Transverse colon (tissue), 4 donors: Measurements from ENCODE around the gene CACTIN. TPM values are rescaled to one million over a fixed set of nuclear protein-coding genes. Genes with fewer than 3 reads are reported as not detected.
A peak's percentile ranks its signal among the peaks of the same experiment; 100 is the strongest.

Source experiments
- DNase-seq: peaks from one replicate; pipeline ENCODE4 v3.0.0-alpha.2; 2019
- H3K27ac ChIP-seq, 4 donors: fragments of 200-600 bp; sonication (generic); 2 replicates each; pipeline ENCODE4 v1.5.1; 2016 to 2018; ENCODE audit warnings: inconsistent platforms in 4 of 4
- H3K27me3 ChIP-seq: fragments of 200-600 bp; sonication (generic); 2 replicates; pipeline ENCODE4 v1.5.1; 2017; ENCODE audit warnings: inconsistent platforms
- H3K36me3 ChIP-seq, 4 donors: fragments of 200-600 bp; sonication (generic); 2 replicates each; pipeline ENCODE4 v1.5.1; 2017 to 2019; ENCODE audit warnings: inconsistent platforms in 4 of 4
- H3K4me1 ChIP-seq, 4 donors: fragments of 200-600 bp; sonication (generic); 2 replicates each; pipeline ENCODE4 v1.5.1; 2017 to 2020; ENCODE audit warnings: inconsistent platforms in 4 of 4
- H3K4me3 ChIP-seq, 4 donors: fragments of 200-600 bp; sonication (generic); 1 replicate in 1 of 4; 2 replicates in 3 of 4; pipeline versions ENCODE4 v1.5.1 to v1.6.1; 2017 to 2019; ENCODE audit warnings: inconsistent platforms in 4 of 4
- H3K9me3 ChIP-seq, 2 donors: fragments of 200-600 bp; sonication (generic); 2 replicates each; pipeline ENCODE4 v1.5.1; 2017 to 2019; ENCODE audit warnings: inconsistent platforms in 2 of 2
- EP300 ChIP-seq: sonication (generic); formaldehyde crosslinking; IDR thresholded peaks from one replicate; pipeline ENCODE4 v1.6.1; 2017; ENCODE audit warnings: antibody characterized with exemption, low read depth
- POLR2A ChIP-seq: fragments of 450-650 bp; IDR thresholded peaks from one replicate; pipeline ENCODE4 v1.6.1; 2016; ENCODE audit warnings: antibody characterized with exemption, mild to moderate bottlenecking, moderate library complexity
- POLR2AphosphoS5 ChIP-seq, 3 donors: sonication (generic); formaldehyde crosslinking; IDR thresholded peaks; one replicate each; pipeline ENCODE4 v1.6.1; 2016; ENCODE audit warnings: antibody characterized with exemption in 3 of 3
- WGBS, 2 donors: methylation state at CpG; one replicate each; pipeline ENCODE4 v1.1.5; 2018; ENCODE audit warnings: low coverage in 1 of 2; 5-methylcytosine and 5-hydroxymethylcytosine counted together
- in situ Hi-C, 4 donors: fragments of 200-750 bp; cut with MboI; loops; one replicate each; pipeline versions ENCODE4 v1.15.0 to v1.15.1; 2017; ENCODE audit warnings: low sequenced_read_pairs in 3 of 4, low pct_ligation_motif_present in 1 of 4, low pct_unique_long_range_greater_than_20kb in 1 of 4
- intact Hi-C: fragments of 100-400 bp; cut with DNase I; formaldehyde crosslinking; loops from one replicate; pipeline ENCODE4 v1.15.1; 2023; ENCODE audit warnings: low total_unique reads
- total RNA-seq, 4 donors: library from RNA; depleted of rRNA; stranded (reverse); fragments of >200 nt; gene quantifications; one replicate each; pipeline ENCODE4 v1.1.0, GENCODE V29; 2016
- TF ChIP-seq, protein P1 (sequence below), 5 experiments: fragments of 200-600 bp in 3 of 5; fragments of 450-650 bp in 2 of 5; sonication (generic) in 3 of 5; IDR thresholded peaks; 1 replicate in 2 of 5; 2 replicates in 3 of 5; pipeline ENCODE4 v1.5.1; 2016 to 2017; ENCODE audit warnings: antibody characterized with exemption in 5 of 5, inconsistent platforms in 3 of 5, mild to moderate bottlenecking in 2 of 5, moderate library complexity in 1 of 5

The CACTIN gene
- total RNA-seq, 4 donors from 2014 or later = 21.9 to 88.4 (median 53.0) TPM

- TF ChIP-seq POLR2A (no peak), POLR2AphosphoS5 (IDR thresholded peaks at IDR 0.05) (no peak), EP300 (no peak)
- TF ChIP-seq, protein P1, sequence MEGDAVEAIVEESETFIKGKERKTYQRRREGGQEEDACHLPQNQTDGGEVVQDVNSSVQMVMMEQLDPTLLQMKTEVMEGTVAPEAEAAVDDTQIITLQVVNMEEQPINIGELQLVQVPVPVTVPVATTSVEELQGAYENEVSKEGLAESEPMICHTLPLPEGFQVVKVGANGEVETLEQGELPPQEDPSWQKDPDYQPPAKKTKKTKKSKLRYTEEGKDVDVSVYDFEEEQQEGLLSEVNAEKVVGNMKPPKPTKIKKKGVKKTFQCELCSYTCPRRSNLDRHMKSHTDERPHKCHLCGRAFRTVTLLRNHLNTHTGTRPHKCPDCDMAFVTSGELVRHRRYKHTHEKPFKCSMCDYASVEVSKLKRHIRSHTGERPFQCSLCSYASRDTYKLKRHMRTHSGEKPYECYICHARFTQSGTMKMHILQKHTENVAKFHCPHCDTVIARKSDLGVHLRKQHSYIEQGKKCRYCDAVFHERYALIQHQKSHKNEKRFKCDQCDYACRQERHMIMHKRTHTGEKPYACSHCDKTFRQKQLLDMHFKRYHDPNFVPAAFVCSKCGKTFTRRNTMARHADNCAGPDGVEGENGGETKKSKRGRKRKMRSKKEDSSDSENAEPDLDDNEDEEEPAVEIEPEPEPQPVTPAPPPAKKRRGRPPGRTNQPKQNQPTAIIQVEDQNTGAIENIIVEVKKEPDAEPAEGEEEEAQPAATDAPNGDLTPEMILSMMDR (IDR thresholded peaks at IDR 0.05) = no peak
- intact Hi-C loops = no loop called here
- peaks cover 4% of the 10 kb centered on the region for H3K27me3 ChIP-seq
- peak overlapping the region in 3 of 4 donors; percentile 19 to 60 (median 26) for H3K27ac ChIP-seq
- DNase-seq = no peak
- H3K4me3 ChIP-seq = no peak overlapping the region
- H3K9me3 ChIP-seq = no peaks in the 10 kb centered on the region
- no peaks in the 10 kb centered on the region for H3K36me3 ChIP-seq
- H3K4me1 ChIP-seq = peaks cover 7 to 32% (median 25%) of the 10 kb centered on the region in 4 donors
- 70% methylated on average over 22 of the region's 27 CpGs; no CpG with 5 or more reads in 1 of the 2 donors for WGBS, 2 donors
- in situ Hi-C loops = no loop called here
Observed at GRCh38 chr19:3604227-3604986, 22.2 kb downstream of the CACTIN start.

GRCh38 chr19:3603121-3603811 lies 23.3 kb downstream of the CACTIN start:
- no peak for DNase-seq
- WGBS, 2 donors = 76% methylated on average over 23 of the region's 23 CpGs; no CpG with 5 or more reads in 1 of the 2 donors
- Histone ChIP-seq H3K4me3 (no peak overlapping the region), H3K27ac (peak overlapping the region; percentile 9 to 60 (median 21)), H3K36me3 (no peaks in the 10 kb centered on the region), H3K9me3 (no peaks in the 10 kb centered on the region), H3K4me1 (peaks cover 7 to 27% (median 22%) of the 10 kb centered on the region in 4 donors), H3K27me3 (peaks cover 4% of the 10 kb centered on the region)
- TF ChIP-seq POLR2AphosphoS5 (IDR thresholded peaks at IDR 0.05) = no peak
- TF ChIP-seq, protein P1 (IDR thresholded peaks at IDR 0.05) = no peak
- TF ChIP-seq POLR2A = no peak
- no peak for TF ChIP-seq EP300
- intact Hi-C loops (no loop called here), in situ Hi-C loops (no loop called here)

DNA sequence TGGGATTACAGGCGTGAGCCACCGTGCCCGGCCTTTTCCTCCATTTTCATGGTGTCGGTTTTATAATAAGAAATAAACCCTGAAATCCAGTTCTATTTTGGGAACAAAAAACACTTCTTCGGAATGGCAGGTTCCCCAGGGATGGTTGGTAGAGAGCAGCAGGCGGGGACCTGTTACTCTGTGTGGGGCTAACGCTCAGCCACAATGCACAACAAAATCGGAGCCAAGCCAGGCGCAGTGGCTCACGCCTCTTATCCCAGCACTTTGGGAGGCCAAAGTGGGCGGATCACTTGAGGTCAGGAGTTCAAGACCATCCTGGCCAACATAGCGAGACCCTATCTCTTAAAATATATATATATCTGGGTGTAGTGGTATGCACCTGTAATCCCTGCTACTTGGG lies 25.6 kb downstream of the CACTIN start:
- no peak overlapping the region for H3K27ac ChIP-seq
- H3K27me3 ChIP-seq = no peaks in the 10 kb centered on the region
- WGBS, 2 donors = 50 to 88% methylated on average over 1 to 12 of the region's 12 CpGs
- H3K36me3 ChIP-seq = no peaks in the 10 kb centered on the region
- H3K4me3 ChIP-seq = no peak overlapping the region
- intact Hi-C loops = no loop called here
- in situ Hi-C loops = no loop called here
- H3K9me3 ChIP-seq = no peaks in the 10 kb centered on the region
- no peak for DNase-seq
- H3K4me1 ChIP-seq = peaks cover 2 to 7% (median 3%) of the 10 kb centered on the region in 4 donors
- TF ChIP-seq, protein P1 (IDR thresholded peaks at IDR 0.05) = no peak
- no peak for TF ChIP-seq EP300
- no peak for TF ChIP-seq POLR2AphosphoS5 (IDR thresholded peaks at IDR 0.05)
- no peak for TF ChIP-seq POLR2A

- no peaks in the 10 kb centered on the region for H3K36me3 ChIP-seq
- H3K27me3 ChIP-seq = no peaks in the 10 kb centered on the region
- WGBS, 2 donors = 95 to 96% methylated on average over 9 to 20 of the region's 28 CpGs
- intact Hi-C loops (no loop called here), in situ Hi-C loops (no loop called here)
- DNase-seq = no peak
- no peak overlapping the region for H3K27ac ChIP-seq
- peaks cover 0 to 3% (median 0%) of the 10 kb centered on the region in 4 donors for H3K4me1 ChIP-seq
- no peak overlapping the region for H3K4me3 ChIP-seq
- no peaks in the 10 kb centered on the region for H3K9me3 ChIP-seq
- TF ChIP-seq POLR2A (no peak), POLR2AphosphoS5 (IDR thresholded peaks at IDR 0.05) (no peak), EP300 (no peak)
- TF ChIP-seq, protein P1 (IDR thresholded peaks at IDR 0.05) = no peak
Observed at GRCh38 chr19:3599776-3600187, 26.8 kb downstream of the CACTIN start.
